Measurements from ENCODE around the gene SLIT3.
A peak's percentile ranks its signal among the peaks of the same experiment; 100 is the strongest.

SLIT3 gene

GRCh38 chr5:168613396-168613795 is 687.5 kb downstream of the SLIT3 start:
- no peak overlapping the region for H3K4me3 ChIP-seq (ENCODE audit: low read depth in 1 of 2, low read length in 2 of 2)
- H3K27ac ChIP-seq (ENCODE audit: low read length) = no peak overlapping the region
- ATAC-seq (ENCODE audit: insufficient read depth, low read depth) (no peak), DNase-seq (no peak)
- H2AFZ ChIP-seq (ENCODE audit: low read depth, low read length) = no peak overlapping the region
- H3K9me3 ChIP-seq (ENCODE audit: insufficient read depth, low read length, severe bottlenecking) = no peaks in the 10 kb centered on the region
- H3K4me2 ChIP-seq (ENCODE audit: insufficient read depth, low read length) = no peak overlapping the region
- H3K9ac ChIP-seq (ENCODE audit: low read depth, low read length) = no peak overlapping the region
- H3K27me3 ChIP-seq (ENCODE audit: insufficient read depth, low read length, poor library complexity) = peaks cover 6% of the 10 kb centered on the region
- H4K20me1 ChIP-seq (ENCODE audit: insufficient read depth, low read length) = no peaks in the 10 kb centered on the region
- H3K79me2 ChIP-seq (ENCODE audit: insufficient read depth, low read length) = no peaks in the 10 kb centered on the region
- no peaks in the 10 kb centered on the region for H3K36me3 ChIP-seq (ENCODE audit: insufficient read depth, low read length)
- TF ChIP-seq EZH2 (IDR thresholded peaks at IDR 0.05; ENCODE audit: borderline replicate concordance, low read depth, low read length, severe bottlenecking) (no peak), CTCF (IDR thresholded peaks at IDR 0.05; ENCODE audit: borderline replicate concordance, extremely low read depth, low read length, poor library complexity, severe bottlenecking) (no peak)
- H3K4me1 ChIP-seq (ENCODE audit: insufficient read depth, low read length) = no peaks in the 10 kb centered on the region

GRCh38 chr5:168612996-168613395 is 687.9 kb downstream of the SLIT3 start:
- Histone ChIP-seq H3K27me3 (ENCODE audit: insufficient read depth, low read length, poor library complexity) (peaks cover 6% of the 10 kb centered on the region), H4K20me1 (ENCODE audit: insufficient read depth, low read length) (no peaks in the 10 kb centered on the region), H3K9me3 (ENCODE audit: insufficient read depth, low read length, severe bottlenecking) (no peaks in the 10 kb centered on the region), H3K4me3 (ENCODE audit: low read depth in 1 of 2, low read length in 2 of 2) (no peak overlapping the region), H3K4me1 (ENCODE audit: insufficient read depth, low read length) (no peaks in the 10 kb centered on the region), H3K4me2 (ENCODE audit: insufficient read depth, low read length) (no peak overlapping the region), H3K27ac (ENCODE audit: low read length) (no peak overlapping the region), H3K79me2 (ENCODE audit: insufficient read depth, low read length) (no peaks in the 10 kb centered on the region), H3K36me3 (ENCODE audit: insufficient read depth, low read length) (no peaks in the 10 kb centered on the region), H3K9ac (ENCODE audit: low read depth, low read length) (no peak overlapping the region), H2AFZ (ENCODE audit: low read depth, low read length) (no peak overlapping the region)
- TF ChIP-seq EZH2 (IDR thresholded peaks at IDR 0.05; ENCODE audit: borderline replicate concordance, low read depth, low read length, severe bottlenecking) (no peak), CTCF (IDR thresholded peaks at IDR 0.05; ENCODE audit: borderline replicate concordance, extremely low read depth, low read length, poor library complexity, severe bottlenecking) (no peak)
- DNase-seq (no peak), ATAC-seq (ENCODE audit: insufficient read depth, low read depth) (peak; percentile 57; the same call in 1 of the 3 replicates)

GRCh38 chr5:168612123-168612522 is 688.8 kb downstream of the SLIT3 start:
- no peaks in the 10 kb centered on the region for H4K20me1 ChIP-seq (ENCODE audit: insufficient read depth, low read length)
- no peaks in the 10 kb centered on the region for H3K79me2 ChIP-seq (ENCODE audit: insufficient read depth, low read length)
- H3K9me3 ChIP-seq (ENCODE audit: insufficient read depth, low read length, severe bottlenecking) = no peaks in the 10 kb centered on the region
- no peak overlapping the region for H2AFZ ChIP-seq (ENCODE audit: low read depth, low read length)
- no peak overlapping the region for H3K9ac ChIP-seq (ENCODE audit: low read depth, low read length)
- TF ChIP-seq CTCF (IDR thresholded peaks at IDR 0.05; ENCODE audit: borderline replicate concordance, extremely low read depth, low read length, poor library complexity, severe bottlenecking) (no peak), EZH2 (IDR thresholded peaks at IDR 0.05; ENCODE audit: borderline replicate concordance, low read depth, low read length, severe bottlenecking) (no peak)
- ATAC-seq (ENCODE audit: insufficient read depth, low read depth) (no peak), DNase-seq (no peak)
- no peak overlapping the region for H3K4me2 ChIP-seq (ENCODE audit: insufficient read depth, low read length)
- no peak overlapping the region for H3K4me3 ChIP-seq (ENCODE audit: low read depth in 1 of 2, low read length in 2 of 2)
- no peak overlapping the region for H3K27ac ChIP-seq (ENCODE audit: low read length)
- H3K4me1 ChIP-seq (ENCODE audit: insufficient read depth, low read length) = no peaks in the 10 kb centered on the region
- no peaks in the 10 kb centered on the region for H3K36me3 ChIP-seq (ENCODE audit: insufficient read depth, low read length)
- H3K27me3 ChIP-seq (ENCODE audit: insufficient read depth, low read length, poor library complexity) = peaks cover 6% of the 10 kb centered on the region

All from DND-41 (cell line).